Esophagus muscularis mucosa (tissue), 4 donors: ENCODE results near the gene NBEAL2.

ENCODE experiments used
- CTCF ChIP-seq, 3 experiments: fragments of 200-600 bp in 2 of 3; fragments of 450-650 bp in 1 of 3; sonication (generic) in 2 of 3; IDR thresholded peaks; one replicate each; pipeline ENCODE4 v1.5.1; 2017 to 2019; ENCODE audit warnings: antibody characterized with exemption in 3 of 3, mild to moderate bottlenecking in 2 of 3, moderate library complexity in 1 of 3
- EP300 ChIP-seq: sonication (generic); formaldehyde crosslinking; IDR thresholded peaks from one replicate; pipeline ENCODE4 v1.6.1; 2017; ENCODE audit warnings: antibody characterized with exemption
- POLR2AphosphoS5 ChIP-seq, 2 donors: sonication (generic); formaldehyde crosslinking; IDR thresholded peaks; one replicate each; pipeline ENCODE4 v1.6.1; 2017; ENCODE audit warnings: antibody characterized with exemption in 2 of 2

- TF ChIP-seq CTCF (IDR thresholded peaks at IDR 0.05) (no peak), POLR2AphosphoS5 (IDR thresholded peaks at IDR 0.05) (no peak), EP300 (no peak)
Observed at GRCh38 chr3:46936733-46937250, 42.7 kb upstream of the NBEAL2 start.
